ENCODE data around the gene FEN1. TPM values are rescaled to one million over a fixed set of nuclear protein-coding genes. Genes with fewer than 3 reads are reported as not detected.

Gene FEN1
- total RNA-seq, 1 donor = 9.0 TPM

DNA sequence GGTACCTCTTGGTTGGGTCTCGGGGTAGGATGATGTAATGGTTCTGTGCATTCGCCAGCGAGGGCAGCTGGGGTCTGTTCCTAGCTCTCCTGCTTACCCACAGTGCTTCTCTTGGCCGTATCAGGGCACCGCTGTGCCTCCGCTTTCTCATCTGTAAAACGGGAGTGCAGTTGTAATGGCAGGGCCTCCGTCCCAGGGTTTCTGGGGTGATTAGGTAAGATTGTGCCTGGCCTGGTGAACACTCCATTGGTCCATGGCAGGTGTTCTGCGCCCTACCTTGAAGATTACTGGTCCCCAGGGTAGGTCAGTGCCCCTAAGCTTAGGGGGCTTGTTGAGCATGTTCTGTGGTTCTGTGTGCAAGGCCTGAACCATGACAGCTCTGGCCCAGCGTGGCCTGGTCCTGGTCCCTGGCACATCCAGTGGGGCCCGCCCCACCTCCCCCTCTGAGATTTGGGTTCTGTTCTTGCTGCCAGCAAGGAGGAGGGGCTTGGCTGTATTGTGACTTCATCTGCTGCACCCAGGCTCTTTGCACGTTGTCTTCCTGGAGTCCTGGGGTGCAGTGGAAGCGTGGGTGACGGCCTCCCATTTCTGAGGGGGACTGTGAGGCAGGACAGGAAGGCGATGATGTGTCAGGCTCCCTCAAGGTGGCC is 35.4 kb upstream of the FEN1 start:
- H3K79me2 ChIP-seq (ENCODE audit: insufficient read depth, low read length) = no peaks in the 10 kb centered on the region

DNA sequence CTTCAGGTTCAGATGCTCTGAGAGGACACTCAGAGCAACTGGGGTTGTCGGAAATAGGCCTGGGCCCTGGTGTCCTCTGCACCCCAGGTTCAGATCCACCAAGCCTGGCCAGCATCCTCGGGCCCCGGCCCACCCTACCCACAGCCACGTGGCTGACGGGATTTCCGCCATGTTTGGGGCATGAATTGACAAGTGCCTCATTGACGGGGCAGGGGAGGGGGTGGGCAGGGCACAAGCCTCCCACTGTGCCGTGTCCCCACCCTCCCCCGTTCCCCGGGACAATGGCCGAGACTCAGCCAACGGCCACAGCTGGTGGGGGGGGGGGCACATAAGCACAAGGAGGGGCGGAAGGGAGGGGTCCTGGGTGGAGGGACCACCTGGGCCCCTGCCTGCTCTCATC is 31.8 kb upstream of the FEN1 start:
- TF ChIP-seq, protein P1, sequence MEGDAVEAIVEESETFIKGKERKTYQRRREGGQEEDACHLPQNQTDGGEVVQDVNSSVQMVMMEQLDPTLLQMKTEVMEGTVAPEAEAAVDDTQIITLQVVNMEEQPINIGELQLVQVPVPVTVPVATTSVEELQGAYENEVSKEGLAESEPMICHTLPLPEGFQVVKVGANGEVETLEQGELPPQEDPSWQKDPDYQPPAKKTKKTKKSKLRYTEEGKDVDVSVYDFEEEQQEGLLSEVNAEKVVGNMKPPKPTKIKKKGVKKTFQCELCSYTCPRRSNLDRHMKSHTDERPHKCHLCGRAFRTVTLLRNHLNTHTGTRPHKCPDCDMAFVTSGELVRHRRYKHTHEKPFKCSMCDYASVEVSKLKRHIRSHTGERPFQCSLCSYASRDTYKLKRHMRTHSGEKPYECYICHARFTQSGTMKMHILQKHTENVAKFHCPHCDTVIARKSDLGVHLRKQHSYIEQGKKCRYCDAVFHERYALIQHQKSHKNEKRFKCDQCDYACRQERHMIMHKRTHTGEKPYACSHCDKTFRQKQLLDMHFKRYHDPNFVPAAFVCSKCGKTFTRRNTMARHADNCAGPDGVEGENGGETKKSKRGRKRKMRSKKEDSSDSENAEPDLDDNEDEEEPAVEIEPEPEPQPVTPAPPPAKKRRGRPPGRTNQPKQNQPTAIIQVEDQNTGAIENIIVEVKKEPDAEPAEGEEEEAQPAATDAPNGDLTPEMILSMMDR (IDR thresholded peaks at IDR 0.05; ENCODE audit: extremely low read depth, low read depth, low read length) = no peak
- H3K79me2 ChIP-seq (ENCODE audit: insufficient read depth, low read length) = no peaks in the 10 kb centered on the region
- no peak overlapping the region for H3K27ac ChIP-seq (ENCODE audit: low read depth, low read length)
- H4K20me1 ChIP-seq (ENCODE audit: insufficient read depth, low read length) = no peaks in the 10 kb centered on the region
- DNase-seq (ENCODE audit: insufficient read length, low spot score, missing footprints) = no peak
- H3K4me3 ChIP-seq (ENCODE audit: insufficient read depth, low read length) = no peak overlapping the region
- no peaks in the 10 kb centered on the region for H3K36me3 ChIP-seq (ENCODE audit: insufficient read depth, low read length)
- peaks cover 5% of the 10 kb centered on the region for H3K4me1 ChIP-seq (ENCODE audit: insufficient read depth, low read length)
- no peaks in the 10 kb centered on the region for H3K9me3 ChIP-seq (ENCODE audit: low read depth, low read length)
- H3K4me2 ChIP-seq (ENCODE audit: insufficient read depth, low read length) = no peak overlapping the region
- no peak overlapping the region for H2AFZ ChIP-seq (ENCODE audit: low read length)
- peaks cover 2% of the 10 kb centered on the region for H3K27me3 ChIP-seq (ENCODE audit: insufficient read depth, low read length)

More for the DNA sequence above, 35.4 kb upstream of the FEN1 start:
- Histone ChIP-seq H3K4me3 (ENCODE audit: insufficient read depth, low read length) (no peak overlapping the region), H3K4me1 (ENCODE audit: insufficient read depth, low read length) (peaks cover 10% of the 10 kb centered on the region), H3K27ac (ENCODE audit: low read depth, low read length) (no peak overlapping the region), H4K20me1 (ENCODE audit: insufficient read depth, low read length) (no peaks in the 10 kb centered on the region), H3K36me3 (ENCODE audit: insufficient read depth, low read length) (no peaks in the 10 kb centered on the region), H3K4me2 (ENCODE audit: insufficient read depth, low read length) (no peak overlapping the region), H2AFZ (ENCODE audit: low read length) (no peak overlapping the region), H3K9me3 (ENCODE audit: low read depth, low read length) (no peaks in the 10 kb centered on the region), H3K27me3 (ENCODE audit: insufficient read depth, low read length) (peaks cover 6% of the 10 kb centered on the region)
- TF ChIP-seq, protein P1 (IDR thresholded peaks at IDR 0.05; ENCODE audit: extremely low read depth, low read depth, low read length) = no peak
- no peak for DNase-seq (ENCODE audit: insufficient read length, low spot score, missing footprints)

- no peaks in the 10 kb centered on the region for H3K9me3 ChIP-seq (ENCODE audit: low read depth, low read length)
- H2AFZ ChIP-seq (ENCODE audit: low read length) = no peak overlapping the region
- TF ChIP-seq, protein P1 (IDR thresholded peaks at IDR 0.05; ENCODE audit: extremely low read depth, low read depth, low read length) = no peak
- no peaks in the 10 kb centered on the region for H3K4me1 ChIP-seq (ENCODE audit: insufficient read depth, low read length)
- H3K79me2 ChIP-seq (ENCODE audit: insufficient read depth, low read length) = no peaks in the 10 kb centered on the region
- H3K4me2 ChIP-seq (ENCODE audit: insufficient read depth, low read length) = no peak overlapping the region
- H3K27ac ChIP-seq (ENCODE audit: low read depth, low read length) = no peak overlapping the region
- peaks cover 2% of the 10 kb centered on the region for H3K27me3 ChIP-seq (ENCODE audit: insufficient read depth, low read length)
- DNase-seq (ENCODE audit: insufficient read length, low spot score, missing footprints) = no peak
- no peak overlapping the region for H3K4me3 ChIP-seq (ENCODE audit: insufficient read depth, low read length)
- no peaks in the 10 kb centered on the region for H4K20me1 ChIP-seq (ENCODE audit: insufficient read depth, low read length)
- no peaks in the 10 kb centered on the region for H3K36me3 ChIP-seq (ENCODE audit: insufficient read depth, low read length)
Observed at GRCh38 chr11:61761440-61762222, 31.1 kb upstream of the FEN1 start.

- DNase-seq (ENCODE audit: insufficient read length, low spot score, missing footprints) = no peak
- no peak overlapping the region for H3K4me2 ChIP-seq (ENCODE audit: insufficient read depth, low read length)
- H3K27me3 ChIP-seq (ENCODE audit: insufficient read depth, low read length) = peaks cover 2% of the 10 kb centered on the region
- H3K79me2 ChIP-seq (ENCODE audit: insufficient read depth, low read length) = no peaks in the 10 kb centered on the region
- H4K20me1 ChIP-seq (ENCODE audit: insufficient read depth, low read length) = no peaks in the 10 kb centered on the region
- no peak overlapping the region for H2AFZ ChIP-seq (ENCODE audit: low read length)
- H3K36me3 ChIP-seq (ENCODE audit: insufficient read depth, low read length) = no peaks in the 10 kb centered on the region
- TF ChIP-seq, protein P1 (IDR thresholded peaks at IDR 0.05; ENCODE audit: extremely low read depth, low read depth, low read length) = no peak
- H3K9me3 ChIP-seq (ENCODE audit: low read depth, low read length) = no peaks in the 10 kb centered on the region
- no peaks in the 10 kb centered on the region for H3K4me1 ChIP-seq (ENCODE audit: insufficient read depth, low read length)
- H3K4me3 ChIP-seq (ENCODE audit: insufficient read depth, low read length) = no peak overlapping the region
- no peak overlapping the region for H3K27ac ChIP-seq (ENCODE audit: low read depth, low read length)
Observed at GRCh38 chr11:61762223-61762615, 30.5 kb upstream of the FEN1 start.
